Upper lobe of left lung (tissue), 6 donors: ENCODE results near the gene OGFR. TPM values are rescaled to one million over a fixed set of nuclear protein-coding genes. Genes with fewer than 3 reads are reported as not detected.

ENCODE experiments used
- ATAC-seq, 2 donors: fragments of 200-7000 bp; cut with Tn5 transposase; one replicate each; pipeline ENCODE4 v1.9.1; 2022; ENCODE audit warnings: mild to moderate bottlenecking in 2 of 2, moderate library complexity in 2 of 2; ENCODE audit not compliant: low FRiP score in 2 of 2
- DNase-seq, 2 donors: peaks; one replicate each; pipeline ENCODE4 v3.0.0-alpha.2; 2019 to 2020
- H3K27ac ChIP-seq, 4 donors: fragments of 200-600 bp; sonication (generic); one replicate each; pipeline ENCODE4 v1.5.1; 2016 to 2019
- H3K27me3 ChIP-seq, 4 donors: fragments of 200-600 bp; sonication (generic); one replicate each; pipeline ENCODE4 v1.5.1; 2017 to 2019
- H3K36me3 ChIP-seq, 4 donors: fragments of 200-600 bp; sonication (generic); one replicate each; pipeline ENCODE4 v1.5.1; 2016 to 2019
- H3K4me1 ChIP-seq, 4 donors: fragments of 200-600 bp; sonication (generic); one replicate each; pipeline ENCODE4 v1.5.1; 2018 to 2019
- H3K4me3 ChIP-seq, 4 donors: fragments of 200-600 bp; sonication (generic); one replicate each; pipeline ENCODE4 v1.5.1; 2017 to 2019; ENCODE audit warnings: mild to moderate bottlenecking in 2 of 4, moderate library complexity in 1 of 4
- H3K9me3 ChIP-seq, 4 donors: fragments of 200-600 bp; sonication (generic); one replicate each; pipeline ENCODE4 v1.5.1; 2018 to 2019
- EP300 ChIP-seq, 4 donors: sonication (generic); formaldehyde crosslinking; IDR thresholded peaks; one replicate each; pipeline ENCODE4 v1.5.1; 2017; ENCODE audit warnings: antibody characterized with exemption in 4 of 4, control low read depth in 2 of 4
- POLR2A ChIP-seq, 4 donors: fragments of 450-650 bp; IDR thresholded peaks; one replicate each; pipeline ENCODE4 v1.5.1; 2016 to 2017; ENCODE audit warnings: antibody characterized with exemption in 4 of 4, mild to moderate bottlenecking in 2 of 4
- POLR2AphosphoS5 ChIP-seq, 2 donors: sonication (generic); formaldehyde crosslinking; IDR thresholded peaks; one replicate each; pipeline ENCODE4 v1.5.1; 2017; ENCODE audit warnings: antibody characterized with exemption in 2 of 2
- WGBS, 2 donors: methylation state at CpG; one replicate each; pipeline ENCODE4 v1.1.5; 2017 to 2018; 5-methylcytosine and 5-hydroxymethylcytosine counted together
- total RNA-seq, 6 donors: library from RNA; depleted of rRNA in 4 of 6; stranded (reverse); fragments of >200 nt in 4 of 6; gene quantifications; one replicate each; pipeline versions ENCODE4 v1.1.0 to v1.2.1, GENCODE V29; 2016 to 2021
- TF ChIP-seq, protein P1 (sequence below), 6 experiments: fragments of 450-650 bp in 4 of 6; fragments of 200-600 bp in 2 of 6; sonication (generic) in 2 of 6; IDR thresholded peaks; one replicate each; pipeline ENCODE4 v1.5.1; 2016 to 2019; ENCODE audit warnings: antibody characterized with exemption in 6 of 6
- donor health status: DM: no; HTN: no; CAD: no; lungs with moderate emphysema.
- donor health status: DM: no; HTN: yes; CAD: no; lungs with severe emphysema.

OGFR gene
- total RNA-seq, 6 donors from 2014 or later: 63.8 to 166 (median 74.9) TPM

DNA sequence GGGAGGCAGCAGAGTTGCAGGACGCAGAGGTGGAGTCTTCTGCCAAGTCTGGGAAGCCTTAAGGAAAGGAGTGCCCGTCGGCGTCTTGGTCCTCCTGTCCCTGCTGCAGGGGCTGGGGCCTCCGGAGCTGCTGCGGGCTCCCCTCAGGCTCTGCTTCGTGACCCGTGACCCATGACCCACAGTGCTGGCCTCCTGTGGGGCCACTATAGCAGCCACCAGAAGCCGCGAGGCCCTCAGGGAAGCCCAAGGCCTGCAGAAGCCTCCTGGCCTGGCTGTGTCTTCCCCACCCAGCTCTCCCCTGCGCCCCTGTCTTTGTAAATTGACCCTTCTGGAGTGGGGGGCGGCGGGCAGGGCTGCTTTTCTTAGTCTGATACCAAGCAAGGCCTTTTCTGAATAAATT, 9.0 kb downstream of the OGFR start:
- TF ChIP-seq POLR2A (IDR thresholded peaks at IDR 0.05): no peak
- no peak for TF ChIP-seq EP300 (IDR thresholded peaks at IDR 0.05)
- TF ChIP-seq, protein P1, sequence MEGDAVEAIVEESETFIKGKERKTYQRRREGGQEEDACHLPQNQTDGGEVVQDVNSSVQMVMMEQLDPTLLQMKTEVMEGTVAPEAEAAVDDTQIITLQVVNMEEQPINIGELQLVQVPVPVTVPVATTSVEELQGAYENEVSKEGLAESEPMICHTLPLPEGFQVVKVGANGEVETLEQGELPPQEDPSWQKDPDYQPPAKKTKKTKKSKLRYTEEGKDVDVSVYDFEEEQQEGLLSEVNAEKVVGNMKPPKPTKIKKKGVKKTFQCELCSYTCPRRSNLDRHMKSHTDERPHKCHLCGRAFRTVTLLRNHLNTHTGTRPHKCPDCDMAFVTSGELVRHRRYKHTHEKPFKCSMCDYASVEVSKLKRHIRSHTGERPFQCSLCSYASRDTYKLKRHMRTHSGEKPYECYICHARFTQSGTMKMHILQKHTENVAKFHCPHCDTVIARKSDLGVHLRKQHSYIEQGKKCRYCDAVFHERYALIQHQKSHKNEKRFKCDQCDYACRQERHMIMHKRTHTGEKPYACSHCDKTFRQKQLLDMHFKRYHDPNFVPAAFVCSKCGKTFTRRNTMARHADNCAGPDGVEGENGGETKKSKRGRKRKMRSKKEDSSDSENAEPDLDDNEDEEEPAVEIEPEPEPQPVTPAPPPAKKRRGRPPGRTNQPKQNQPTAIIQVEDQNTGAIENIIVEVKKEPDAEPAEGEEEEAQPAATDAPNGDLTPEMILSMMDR (IDR thresholded peaks at IDR 0.05): no peak
- no peak for TF ChIP-seq POLR2AphosphoS5 (IDR thresholded peaks at IDR 0.05)
- peaks cover 34 to 55% (median 52%) of the 10 kb centered on the region in 4 donors for H3K36me3 ChIP-seq
- H3K9me3 ChIP-seq: no peaks in the 10 kb centered on the region
- no peak overlapping the region for H3K27ac ChIP-seq
- H3K27me3 ChIP-seq: peaks cover 0 to 39% (median 29%) of the 10 kb centered on the region in 4 donors
- 86 to 87% methylated on average over 3 to 13 of the region's 13 CpGs for WGBS, 2 donors
- DNase-seq: peak in 1 of 2 donors; percentile 60
- no peak overlapping the region for H3K4me3 ChIP-seq
- peaks cover 23 to 45% (median 30%) of the 10 kb centered on the region in 4 donors for H3K4me1 ChIP-seq
- no peak for ATAC-seq

DNA sequence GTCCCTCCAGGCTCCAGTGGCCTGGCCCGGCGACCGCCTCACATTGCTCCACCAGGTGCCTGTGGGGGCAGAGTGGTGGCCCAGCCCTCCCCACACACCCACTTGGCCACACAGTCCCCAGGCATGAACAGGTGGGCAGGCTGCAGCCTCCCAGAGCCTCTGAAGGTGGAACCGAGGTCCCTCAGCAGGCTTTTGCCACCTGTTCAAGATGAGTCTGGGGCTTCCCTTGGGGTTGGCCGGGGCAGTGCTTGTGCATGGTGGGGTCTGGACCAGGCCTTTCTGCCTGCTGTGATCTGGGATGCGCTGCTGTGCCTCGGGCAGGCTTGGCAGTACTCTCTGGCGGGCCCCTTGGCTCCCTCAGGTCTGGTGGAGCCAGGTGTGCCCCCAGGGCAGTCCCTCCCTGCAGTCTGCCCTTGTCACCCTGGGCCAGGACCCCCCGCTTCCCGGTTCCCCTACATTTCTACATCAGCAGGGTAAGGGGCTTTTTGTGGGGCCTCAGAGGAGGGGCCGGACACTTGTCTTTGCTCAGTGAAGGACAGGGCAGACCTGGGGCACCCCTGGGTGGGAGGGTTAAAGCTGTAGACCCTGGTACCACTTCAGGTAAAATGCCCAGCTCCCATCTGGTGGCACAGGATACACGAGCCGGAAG, 9.5 kb downstream of the OGFR start:
- H3K4me3 ChIP-seq: no peak overlapping the region
- DNase-seq: peak in 1 of 2 donors; percentile 72
- H3K4me1 ChIP-seq: peaks cover 29 to 51% (median 36%) of the 10 kb centered on the region in 4 donors
- no peaks in the 10 kb centered on the region for H3K9me3 ChIP-seq
- TF ChIP-seq, protein P1 (IDR thresholded peaks at IDR 0.05): no peak
- TF ChIP-seq POLR2AphosphoS5 (IDR thresholded peaks at IDR 0.05) (no peak), EP300 (IDR thresholded peaks at IDR 0.05) (no peak), POLR2A (IDR thresholded peaks at IDR 0.05) (no peak)
- H3K36me3 ChIP-seq: peaks cover 33 to 50% (median 47%) of the 10 kb centered on the region in 4 donors
- peaks cover 0 to 45% (median 32%) of the 10 kb centered on the region in 4 donors for H3K27me3 ChIP-seq
- 79 to 94% methylated on average over 5 to 13 of the region's 13 CpGs for WGBS, 2 donors
- ATAC-seq: no peak
- no peak overlapping the region for H3K27ac ChIP-seq

DNA sequence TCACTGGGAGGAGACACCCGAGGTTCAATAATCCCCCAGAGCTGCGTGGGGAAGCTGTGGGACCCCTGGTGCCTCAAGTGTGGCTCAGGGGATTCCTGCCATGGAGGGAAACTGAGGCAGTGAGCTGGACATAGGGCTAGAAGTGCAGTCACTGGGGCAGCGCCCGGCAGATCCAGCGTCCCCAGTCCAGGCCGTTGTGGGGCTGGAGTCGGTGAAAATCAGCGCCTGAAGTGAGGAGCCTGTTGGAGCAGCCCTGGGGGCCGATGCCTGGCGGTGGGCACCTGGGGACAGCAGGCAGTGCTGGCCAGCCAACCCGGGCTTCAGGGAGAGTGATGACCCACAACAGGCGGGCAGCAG, 10.1 kb downstream of the OGFR start:
- WGBS, 2 donors: 64 to 66% methylated on average over 10 to 12 of the region's 12 CpGs
- Histone ChIP-seq H3K36me3 (peaks cover 27 to 45% (median 42%) of the 10 kb centered on the region in 4 donors), H3K4me1 (peaks cover 33 to 56% (median 40%) of the 10 kb centered on the region in 4 donors), H3K9me3 (no peaks in the 10 kb centered on the region), H3K27me3 (peaks cover 0 to 46% (median 33%) of the 10 kb centered on the region in 4 donors), H3K27ac (no peak overlapping the region), H3K4me3 (no peak overlapping the region)
- DNase-seq: peak in 1 of 2 donors; percentile 74
- no peak for TF ChIP-seq POLR2A (IDR thresholded peaks at IDR 0.05)
- TF ChIP-seq POLR2AphosphoS5 (IDR thresholded peaks at IDR 0.05): no peak
- TF ChIP-seq, protein P1 (IDR thresholded peaks at IDR 0.05): no peak
- no peak for TF ChIP-seq EP300 (IDR thresholded peaks at IDR 0.05)
- no peak for ATAC-seq

DNA sequence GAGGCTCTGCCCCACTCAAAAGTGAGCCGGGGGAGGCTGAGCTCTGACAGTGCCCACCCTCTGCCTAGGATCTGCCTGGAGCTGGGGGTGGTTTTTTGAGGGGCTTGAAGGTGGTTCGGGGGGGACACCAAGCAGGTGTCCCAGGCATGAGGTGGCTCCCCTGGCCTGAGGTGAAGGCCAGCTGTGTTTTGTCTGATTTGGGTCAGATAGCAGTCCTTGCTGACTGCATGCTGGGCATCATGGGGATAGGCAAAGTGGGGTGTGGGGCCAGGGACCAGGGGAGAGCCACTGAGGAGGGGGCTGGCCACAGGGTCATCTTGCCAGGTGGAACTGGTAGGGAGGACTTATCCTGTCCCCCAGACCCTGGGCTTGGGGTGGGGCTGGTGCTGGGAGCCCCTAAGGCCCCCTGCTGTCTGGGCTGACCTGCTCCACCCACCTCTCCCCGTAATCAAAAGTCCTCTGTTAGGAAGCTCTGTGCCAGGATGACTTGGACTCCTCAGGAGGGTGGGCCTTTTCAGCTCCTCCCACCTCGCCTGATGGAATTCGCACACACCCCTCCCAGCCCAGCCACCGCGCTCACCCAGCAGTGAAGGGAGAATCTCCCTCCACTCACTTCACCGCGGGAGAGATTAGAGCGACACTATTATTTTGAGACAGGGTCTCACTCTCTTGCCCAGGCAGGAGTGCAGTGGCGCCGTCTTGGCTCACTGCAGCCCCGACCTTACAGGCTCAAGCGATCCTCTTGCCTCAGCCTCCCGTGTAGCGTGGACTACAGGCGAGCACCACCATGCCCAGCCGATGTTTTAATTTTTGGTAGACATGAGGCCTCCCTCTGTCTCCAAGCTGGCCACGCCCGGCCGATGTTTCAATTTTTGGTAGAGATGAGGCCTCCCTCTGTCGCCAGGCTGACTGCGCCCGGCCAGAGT, 10.7 kb downstream of the OGFR start:
- TF ChIP-seq EP300 (IDR thresholded peaks at IDR 0.05) (no peak), POLR2A (IDR thresholded peaks at IDR 0.05) (no peak), POLR2AphosphoS5 (IDR thresholded peaks at IDR 0.05) (no peak)
- TF ChIP-seq, protein P1 (IDR thresholded peaks at IDR 0.05): no peak
- Histone ChIP-seq H3K4me3 (no peak overlapping the region), H3K27ac (no peak overlapping the region), H3K4me1 (peaks cover 33 to 60% (median 40%) of the 10 kb centered on the region in 4 donors), H3K27me3 (peaks cover 0 to 46% (median 33%) of the 10 kb centered on the region in 4 donors), H3K9me3 (no peaks in the 10 kb centered on the region), H3K36me3 (peaks cover 24 to 39% (median 36%) of the 10 kb centered on the region in 4 donors)
- 24 to 32% methylated on average over 21 of the region's 24 CpGs for WGBS, 2 donors
- ATAC-seq (peak in 1 of 2 donors; percentile 29), DNase-seq (peak in 1 of 2 donors; percentile 50)
